Esophagus squamous epithelium (tissue), 4 donors: Measurements from ENCODE around the gene NEU3.

ENCODE experiments used
- POLR2A ChIP-seq, 4 donors: fragments of 450-650 bp; IDR thresholded peaks; one replicate each; pipeline ENCODE4 v1.6.1; 2017; ENCODE audit warnings: antibody characterized with exemption in 4 of 4, mild to moderate bottlenecking in 4 of 4, moderate library complexity in 3 of 4
- TF ChIP-seq, protein P1 (sequence below), 6 experiments: fragments of 450-650 bp in 4 of 6; fragments of 200-600 bp in 2 of 6; sonication (generic) in 2 of 6; IDR thresholded peaks; one replicate each; pipeline ENCODE4 v1.5.1; 2016 to 2019; ENCODE audit warnings: antibody characterized with exemption in 6 of 6, mild to moderate bottlenecking in 4 of 6, moderate library complexity in 4 of 6

- TF ChIP-seq, protein P1, sequence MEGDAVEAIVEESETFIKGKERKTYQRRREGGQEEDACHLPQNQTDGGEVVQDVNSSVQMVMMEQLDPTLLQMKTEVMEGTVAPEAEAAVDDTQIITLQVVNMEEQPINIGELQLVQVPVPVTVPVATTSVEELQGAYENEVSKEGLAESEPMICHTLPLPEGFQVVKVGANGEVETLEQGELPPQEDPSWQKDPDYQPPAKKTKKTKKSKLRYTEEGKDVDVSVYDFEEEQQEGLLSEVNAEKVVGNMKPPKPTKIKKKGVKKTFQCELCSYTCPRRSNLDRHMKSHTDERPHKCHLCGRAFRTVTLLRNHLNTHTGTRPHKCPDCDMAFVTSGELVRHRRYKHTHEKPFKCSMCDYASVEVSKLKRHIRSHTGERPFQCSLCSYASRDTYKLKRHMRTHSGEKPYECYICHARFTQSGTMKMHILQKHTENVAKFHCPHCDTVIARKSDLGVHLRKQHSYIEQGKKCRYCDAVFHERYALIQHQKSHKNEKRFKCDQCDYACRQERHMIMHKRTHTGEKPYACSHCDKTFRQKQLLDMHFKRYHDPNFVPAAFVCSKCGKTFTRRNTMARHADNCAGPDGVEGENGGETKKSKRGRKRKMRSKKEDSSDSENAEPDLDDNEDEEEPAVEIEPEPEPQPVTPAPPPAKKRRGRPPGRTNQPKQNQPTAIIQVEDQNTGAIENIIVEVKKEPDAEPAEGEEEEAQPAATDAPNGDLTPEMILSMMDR (IDR thresholded peaks at IDR 0.05): no peak
- TF ChIP-seq POLR2A (IDR thresholded peaks at IDR 0.05): no peak
Observed at GRCh38 chr11:74952752-74953151, 36.0 kb upstream of the NEU3 start.
